ENCODE data around the gene SPO11. TPM values are rescaled to one million over a fixed set of nuclear protein-coding genes. Genes with fewer than 3 reads are reported as not detected.

The SPO11 gene
- total and polyA plus RNA-seq, 2 experiments from 2014 or later: not detected

DNA sequence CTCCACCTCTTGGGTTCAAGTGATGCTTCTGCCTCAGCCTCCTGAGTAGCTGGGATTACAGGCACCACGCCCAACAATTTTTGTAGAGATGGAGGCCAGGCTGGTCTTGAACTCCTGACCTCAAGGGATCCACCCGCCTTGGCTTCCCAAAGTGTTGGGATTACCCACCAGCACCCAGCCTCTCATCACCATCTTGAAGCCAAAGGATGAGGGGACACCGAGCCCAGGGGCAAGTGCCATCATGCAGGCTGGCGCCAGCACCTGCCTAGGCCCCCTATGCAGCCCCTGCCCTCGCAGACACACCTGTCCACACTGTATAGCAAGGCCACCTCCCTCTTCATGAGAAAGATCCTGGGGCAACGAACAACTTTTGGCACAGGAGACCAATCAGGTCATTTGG is 56.3 kb downstream of the SPO11 start:
- H3K9ac ChIP-seq: no peak overlapping the region
- no peaks in the 10 kb centered on the region for H3F3A ChIP-seq (ENCODE audit: insufficient read depth)
- no peaks in the 10 kb centered on the region for H3K9me3 ChIP-seq (ENCODE audit: low read depth)
- DNase-seq: no peak
- TF ChIP-seq EZH2phosphoT487 (IDR thresholded peaks at IDR 0.05; ENCODE audit: insufficient read depth, low read depth): no peak
- TF ChIP-seq EZH2 (IDR thresholded peaks at IDR 0.05; ENCODE audit: insufficient read depth, poor library complexity, severe bottlenecking): no peak
- H3K27ac ChIP-seq: no peak overlapping the region
- H4K20me1 ChIP-seq (ENCODE audit: insufficient read depth): no peaks in the 10 kb centered on the region
- no peak overlapping the region for H3K4me3 ChIP-seq
- H3K9me2 ChIP-seq (ENCODE audit: insufficient read depth): no peaks in the 10 kb centered on the region
- no peak overlapping the region for H3K4me2 ChIP-seq (ENCODE audit: unreplicated experiment)
- no peaks in the 10 kb centered on the region for H3K36me3 ChIP-seq (ENCODE audit: low read depth)
- H2AFZ ChIP-seq: no peak overlapping the region
- H3K4me1 ChIP-seq (ENCODE audit: insufficient read depth): no peaks in the 10 kb centered on the region
- no peaks in the 10 kb centered on the region for H3K79me2 ChIP-seq (ENCODE audit: insufficient read depth)
- in situ Hi-C loops (cut with MboI): loop anchor here (10.0 kb wide), 2 partner anchors 89 to 819 kb away; no protein-coding TSS in a partner anchor
- H3K27me3 ChIP-seq (replicated peaks; ENCODE audit: insufficient read depth): no peaks in the 10 kb centered on the region
- WGBS, 2 experiments (ENCODE audit: low coverage in 1 of 2, low lambda C conversion rate in 2 of 2, missing lambda C conversion rate in 2 of 2): 79 to 80% methylated on average over 5 to 6 of the region's 6 CpGs

DNA sequence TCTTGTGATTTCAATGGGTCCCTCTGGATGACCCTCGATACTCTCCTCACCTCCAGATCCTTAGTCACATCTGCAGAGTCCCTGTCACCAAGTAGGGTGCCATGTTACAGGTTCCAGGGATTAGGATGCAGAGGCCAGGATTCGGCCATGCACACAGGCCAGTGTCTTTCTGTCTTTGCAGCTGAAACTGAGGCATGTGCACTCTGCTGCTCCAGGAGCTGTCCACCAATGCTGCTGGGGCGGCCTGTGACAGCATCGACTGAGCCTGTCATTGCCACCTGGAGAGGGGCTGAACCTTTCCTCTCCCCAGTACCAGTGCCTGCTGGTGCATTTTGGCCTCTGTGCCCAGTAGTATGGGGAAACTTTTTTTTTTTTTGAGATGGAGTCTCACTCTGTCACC is 57.2 kb downstream of the SPO11 start:
- TF ChIP-seq EZH2 (IDR thresholded peaks at IDR 0.05; ENCODE audit: insufficient read depth, poor library complexity, severe bottlenecking) (no peak), EZH2phosphoT487 (IDR thresholded peaks at IDR 0.05; ENCODE audit: insufficient read depth, low read depth) (no peak)
- in situ Hi-C loops (cut with MboI): loop anchor here (10.0 kb wide), 2 partner anchors 88 to 818 kb away; no protein-coding TSS in a partner anchor

DNA sequence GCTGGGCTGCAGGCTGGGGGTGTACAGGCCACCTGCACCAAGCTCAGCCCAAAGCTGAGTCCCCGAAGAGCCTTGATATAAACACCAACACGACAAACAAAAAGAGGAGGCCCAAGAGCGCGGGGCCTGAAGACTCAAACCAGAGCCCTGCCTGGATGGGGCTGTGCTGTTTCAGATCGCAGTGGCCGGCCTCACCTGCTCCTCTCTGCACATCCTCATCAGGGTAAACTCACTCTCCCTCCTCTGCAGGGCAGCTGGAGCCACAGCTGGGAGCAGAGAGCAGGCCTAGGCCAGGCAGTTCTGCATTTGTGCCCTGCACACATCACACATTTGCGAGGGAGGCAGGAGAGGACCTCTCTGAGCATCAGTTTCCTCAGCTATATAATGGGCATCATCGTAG is 57.9 kb downstream of the SPO11 start:
- Histone ChIP-seq H2AFZ (no peak overlapping the region), H3K4me2 (ENCODE audit: unreplicated experiment) (no peak overlapping the region), H3K79me2 (ENCODE audit: insufficient read depth) (0 out of 2 replicates have a peak, but pooled peaks cover 3% of the 10 kb centered on the region), H3K9ac (no peak overlapping the region), H4K20me1 (ENCODE audit: insufficient read depth) (no peaks in the 10 kb centered on the region), H3K9me2 (ENCODE audit: insufficient read depth) (no peaks in the 10 kb centered on the region), H3F3A (ENCODE audit: insufficient read depth) (no peaks in the 10 kb centered on the region), H3K9me3 (ENCODE audit: low read depth) (no peaks in the 10 kb centered on the region), H3K27ac (no peak overlapping the region), H3K27me3 (replicated peaks; ENCODE audit: insufficient read depth) (no peaks in the 10 kb centered on the region), H3K4me3 (no peak overlapping the region), H3K4me1 (ENCODE audit: insufficient read depth) (no peaks in the 10 kb centered on the region), H3K36me3 (ENCODE audit: low read depth) (no peaks in the 10 kb centered on the region)
- DNase-seq: no peak
- TF ChIP-seq EZH2 (IDR thresholded peaks at IDR 0.05; ENCODE audit: insufficient read depth, poor library complexity, severe bottlenecking) (no peak), EZH2phosphoT487 (IDR thresholded peaks at IDR 0.05; ENCODE audit: insufficient read depth, low read depth) (no peak)
- 96 to 97% methylated on average over 6 to 8 of the region's 8 CpGs for WGBS, 2 experiments (ENCODE audit: low coverage in 1 of 2, low lambda C conversion rate in 2 of 2, missing lambda C conversion rate in 2 of 2)
- in situ Hi-C loops (cut with MboI): loop anchor here (10.0 kb wide), 2 partner anchors 87 to 817 kb away; no protein-coding TSS in a partner anchor

More for the DNA sequence above, 57.2 kb downstream of the SPO11 start:
- Histone ChIP-seq H3K9me3 (ENCODE audit: low read depth) (no peaks in the 10 kb centered on the region), H3K36me3 (ENCODE audit: low read depth) (no peaks in the 10 kb centered on the region), H3F3A (ENCODE audit: insufficient read depth) (no peaks in the 10 kb centered on the region), H3K4me2 (ENCODE audit: unreplicated experiment) (no peak overlapping the region), H3K9ac (no peak overlapping the region), H2AFZ (no peak overlapping the region), H3K27me3 (replicated peaks; ENCODE audit: insufficient read depth) (no peaks in the 10 kb centered on the region), H3K79me2 (ENCODE audit: insufficient read depth) (no peaks in the 10 kb centered on the region), H3K27ac (no peak overlapping the region), H4K20me1 (ENCODE audit: insufficient read depth) (no peaks in the 10 kb centered on the region), H3K9me2 (ENCODE audit: insufficient read depth) (no peaks in the 10 kb centered on the region), H3K4me1 (ENCODE audit: insufficient read depth) (no peaks in the 10 kb centered on the region), H3K4me3 (no peak overlapping the region)
- 97 to 98% methylated on average over 4 of the region's 4 CpGs for WGBS, 2 experiments (ENCODE audit: low coverage in 1 of 2, low lambda C conversion rate in 2 of 2, missing lambda C conversion rate in 2 of 2)
- DNase-seq: no peak

DNA sequence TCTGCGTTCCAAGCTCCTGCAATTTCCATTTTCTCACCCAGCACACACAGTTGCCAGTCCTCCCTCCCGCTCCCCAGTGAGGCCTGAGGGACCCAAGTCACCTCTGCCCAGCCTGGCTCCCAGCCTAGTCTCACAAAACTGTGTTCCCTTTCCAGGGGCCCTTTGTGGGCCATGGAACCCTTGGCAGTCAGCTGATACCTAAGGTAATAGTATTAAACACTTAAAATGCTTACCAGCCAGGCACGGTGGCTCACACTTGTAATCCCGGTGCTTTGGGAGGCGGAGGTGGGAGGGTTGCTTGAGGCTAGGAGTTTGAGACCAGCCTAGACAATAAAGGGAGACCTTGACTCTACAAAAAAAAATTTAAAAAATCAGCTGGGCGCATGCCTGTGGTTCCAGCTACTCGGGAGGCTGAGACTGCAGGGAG is 58.4 kb downstream of the SPO11 start:
- Histone ChIP-seq H3K36me3 (ENCODE audit: low read depth) (no peaks in the 10 kb centered on the region), H3K9me3 (ENCODE audit: low read depth) (no peaks in the 10 kb centered on the region), H3K27me3 (replicated peaks; ENCODE audit: insufficient read depth) (no peaks in the 10 kb centered on the region), H3K79me2 (ENCODE audit: insufficient read depth) (0 out of 2 replicates have a peak, but pooled peaks cover 3% of the 10 kb centered on the region), H3F3A (ENCODE audit: insufficient read depth) (no peaks in the 10 kb centered on the region), H3K4me3 (no peak overlapping the region), H3K9ac (no peak overlapping the region), H3K27ac (no peak overlapping the region), H4K20me1 (ENCODE audit: insufficient read depth) (no peaks in the 10 kb centered on the region), H3K9me2 (ENCODE audit: insufficient read depth) (no peaks in the 10 kb centered on the region), H3K4me2 (ENCODE audit: unreplicated experiment) (no peak overlapping the region), H3K4me1 (ENCODE audit: insufficient read depth) (no peaks in the 10 kb centered on the region), H2AFZ (no peak overlapping the region)
- DNase-seq: no peak
- TF ChIP-seq EZH2 (IDR thresholded peaks at IDR 0.05; ENCODE audit: insufficient read depth, poor library complexity, severe bottlenecking): no peak
- no peak for TF ChIP-seq EZH2phosphoT487 (IDR thresholded peaks at IDR 0.05; ENCODE audit: insufficient read depth, low read depth)
- 96 to 100% methylated on average over 7 of the region's 7 CpGs for WGBS, 2 experiments (ENCODE audit: low coverage in 1 of 2, low lambda C conversion rate in 2 of 2, missing lambda C conversion rate in 2 of 2)
- in situ Hi-C loops (cut with MboI): loop anchor here (10.0 kb wide), 2 partner anchors 87 to 817 kb away; no protein-coding TSS in a partner anchor
